Uterus (tissue), 2 donors: Measurements from ENCODE around the gene OAT.

Source experiments
- CTCF ChIP-seq, 4 experiments: fragments of 200-600 bp in 2 of 4; fragments of 450-650 bp in 2 of 4; sonication (generic) in 2 of 4; IDR thresholded peaks; one replicate each; pipeline ENCODE4 v1.5.1; 2016 to 2019; ENCODE audit warnings: antibody characterized with exemption in 4 of 4, mild to moderate bottlenecking in 2 of 4, moderate library complexity in 1 of 4
- POLR2A ChIP-seq, 2 donors: fragments of 450-650 bp; IDR thresholded peaks; one replicate each; pipeline ENCODE4 v1.6.1; 2016; ENCODE audit warnings: antibody characterized with exemption in 2 of 2, mild to moderate bottlenecking in 1 of 2, moderate library complexity in 1 of 2

DNA sequence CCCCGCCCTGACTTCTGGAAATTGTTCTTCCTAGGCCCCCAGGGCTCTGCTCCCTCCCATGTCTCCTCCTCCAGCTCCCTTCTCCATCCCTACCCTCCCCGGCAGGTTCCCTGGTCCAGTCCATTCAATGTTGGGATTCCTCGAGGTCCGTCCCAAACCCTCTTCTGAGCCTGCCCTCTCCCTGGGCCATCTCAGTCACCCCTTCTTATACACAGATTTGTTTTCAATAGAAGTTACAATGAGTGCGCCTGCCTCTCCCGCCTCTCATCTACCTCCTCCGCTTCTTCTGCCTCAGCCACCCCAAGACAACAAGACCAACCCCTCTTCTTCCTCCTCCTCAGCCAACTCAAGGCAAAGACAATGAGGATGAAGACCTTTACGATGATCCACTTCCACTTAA lies 67.9 kb downstream of the OAT start:
- TF ChIP-seq POLR2A (IDR thresholded peaks at IDR 0.05) (no peak), CTCF (IDR thresholded peaks at IDR 0.05) (no peak)
